Ovary (tissue), 3 donors: ENCODE results near the gene KRT80.

Experiments used
- EP300 ChIP-seq: sonication (generic); formaldehyde crosslinking; IDR thresholded peaks from one replicate; pipeline ENCODE4 v1.6.1; 2017; ENCODE audit warnings: antibody characterized with exemption
- TF ChIP-seq, protein P1 (sequence below), 3 donors: fragments of 450-650 bp in 2 of 3; fragments of 200-600 bp in 1 of 3; IDR thresholded peaks; one replicate each; pipeline versions ENCODE4 v1.5.1 to v1.8.0; 2016 to 2022; ENCODE audit warnings: antibody characterized with exemption in 3 of 3, mild to moderate bottlenecking in 1 of 3
- donor health status: DM: no; HTN: no; CAD: no.

DNA sequence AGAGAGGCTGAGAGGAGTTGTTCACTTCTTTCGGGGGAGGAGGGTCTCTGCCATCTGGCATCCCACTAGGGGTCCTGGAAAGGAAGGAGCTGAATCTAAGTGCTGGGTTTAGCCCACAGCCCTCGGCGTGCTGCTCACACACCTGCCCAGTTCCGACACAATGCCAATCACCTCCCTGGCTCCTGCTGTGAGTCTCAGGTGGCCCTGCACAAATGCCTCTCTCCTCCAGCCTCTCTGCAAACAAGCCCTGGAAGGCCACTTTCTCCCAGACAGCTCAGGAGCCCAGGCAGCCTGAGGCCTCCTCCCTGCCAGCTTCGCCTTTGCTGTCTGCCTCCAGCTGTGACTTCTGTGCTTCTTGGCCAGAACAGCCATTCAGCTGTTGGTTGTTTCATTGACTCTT, 61.1 kb downstream of the KRT80 start:
- TF ChIP-seq, protein P1, sequence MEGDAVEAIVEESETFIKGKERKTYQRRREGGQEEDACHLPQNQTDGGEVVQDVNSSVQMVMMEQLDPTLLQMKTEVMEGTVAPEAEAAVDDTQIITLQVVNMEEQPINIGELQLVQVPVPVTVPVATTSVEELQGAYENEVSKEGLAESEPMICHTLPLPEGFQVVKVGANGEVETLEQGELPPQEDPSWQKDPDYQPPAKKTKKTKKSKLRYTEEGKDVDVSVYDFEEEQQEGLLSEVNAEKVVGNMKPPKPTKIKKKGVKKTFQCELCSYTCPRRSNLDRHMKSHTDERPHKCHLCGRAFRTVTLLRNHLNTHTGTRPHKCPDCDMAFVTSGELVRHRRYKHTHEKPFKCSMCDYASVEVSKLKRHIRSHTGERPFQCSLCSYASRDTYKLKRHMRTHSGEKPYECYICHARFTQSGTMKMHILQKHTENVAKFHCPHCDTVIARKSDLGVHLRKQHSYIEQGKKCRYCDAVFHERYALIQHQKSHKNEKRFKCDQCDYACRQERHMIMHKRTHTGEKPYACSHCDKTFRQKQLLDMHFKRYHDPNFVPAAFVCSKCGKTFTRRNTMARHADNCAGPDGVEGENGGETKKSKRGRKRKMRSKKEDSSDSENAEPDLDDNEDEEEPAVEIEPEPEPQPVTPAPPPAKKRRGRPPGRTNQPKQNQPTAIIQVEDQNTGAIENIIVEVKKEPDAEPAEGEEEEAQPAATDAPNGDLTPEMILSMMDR (IDR thresholded peaks at IDR 0.05): no peak
- no peak for TF ChIP-seq EP300
